ENCODE measurements around the gene SLC22A8.

Gene SLC22A8

GRCh38 chr11:63012430-63012829 lies 3.2 kb downstream of the SLC22A8 start:
- CTCF ChIA-PET = interaction anchor here (1.2 kb wide), 1 partner anchor 8 kb away, joined by 4 read pairs; no protein-coding TSS in a partner anchor
- no peak for DNase-seq (ENCODE audit: extremely low spot score)
- POLR2A ChIA-PET = no interaction called here

GRCh38 chr11:63010934-63011439 lies 4.7 kb downstream of the SLC22A8 start:
- TF ChIP-seq TARDBP (IDR thresholded peaks at IDR 0.05) (no peak), FOXA1 (IDR thresholded peaks at IDR 0.05) (no peak), HDGF (IDR thresholded peaks at IDR 0.05; ENCODE audit: borderline replicate concordance) (no peak), CTBP1 (IDR thresholded peaks at IDR 0.05; ENCODE audit: borderline replicate concordance) (no peak), ELF4 (IDR thresholded peaks at IDR 0.05) (no peak), LEF1 (IDR thresholded peaks at IDR 0.05; ENCODE audit: borderline replicate concordance) (no peak), BHLHE40 (IDR thresholded peaks at IDR 0.05; ENCODE audit: borderline replicate concordance) (no peak), SP1 (IDR thresholded peaks at IDR 0.05) (no peak), PKNOX1 (IDR thresholded peaks at IDR 0.05) (no peak), L3MBTL2 (conservative IDR thresholded peaks at IDR 0.05) (no peak), ZNF384 (IDR thresholded peaks at IDR 0.05) (no peak), NFRKB (IDR thresholded peaks at IDR 0.05) (no peak), FOXM1 (IDR thresholded peaks at IDR 0.05; ENCODE audit: borderline replicate concordance) (no peak), FOXK2 (IDR thresholded peaks at IDR 0.05) (no peak), SUZ12 (IDR thresholded peaks at IDR 0.05) (no peak), ARNT (IDR thresholded peaks at IDR 0.05) (no peak)
- CTCF ChIA-PET = interaction anchor here (0.8 to 4.5 kb wide), 3 partner anchors 9 to 104 kb away, joined by 4 to 22 read pairs (median 6); no protein-coding TSS in a partner anchor
- no peak for DNase-seq (ENCODE audit: extremely low spot score)
- POLR2A ChIA-PET = no interaction called here

More at GRCh38 chr11:63012430-63012829, 3.2 kb downstream of the SLC22A8 start:
- TF ChIP-seq SP1 (IDR thresholded peaks at IDR 0.05) = no peak
- no peak for TF ChIP-seq FOXK2 (IDR thresholded peaks at IDR 0.05)
- no peak for TF ChIP-seq CTBP1 (IDR thresholded peaks at IDR 0.05; ENCODE audit: borderline replicate concordance)
- TF ChIP-seq BHLHE40 (IDR thresholded peaks at IDR 0.05; ENCODE audit: borderline replicate concordance) = no peak
- no peak for TF ChIP-seq HDGF (IDR thresholded peaks at IDR 0.05; ENCODE audit: borderline replicate concordance)
- no peak for TF ChIP-seq TARDBP (IDR thresholded peaks at IDR 0.05)
- TF ChIP-seq SUZ12 (IDR thresholded peaks at IDR 0.05) = no peak
- TF ChIP-seq NFRKB (IDR thresholded peaks at IDR 0.05) = no peak
- no peak for TF ChIP-seq FOXM1 (IDR thresholded peaks at IDR 0.05; ENCODE audit: borderline replicate concordance)
- TF ChIP-seq ELF4 (IDR thresholded peaks at IDR 0.05) = no peak
- no peak for TF ChIP-seq LEF1 (IDR thresholded peaks at IDR 0.05; ENCODE audit: borderline replicate concordance)
- TF ChIP-seq PKNOX1 (IDR thresholded peaks at IDR 0.05) = no peak

GRCh38 chr11:63007920-63008319 lies 7.7 kb downstream of the SLC22A8 start:
- ChIA-PET CTCF (interaction anchor here (1.3 to 4.5 kb wide), 5 partner anchors 12 to 102 kb away, joined by 3 to 22 read pairs (median 4); no protein-coding TSS in a partner anchor), POLR2A (no interaction called here)
- no peak for DNase-seq (ENCODE audit: extremely low spot score)
- no peak for TF ChIP-seq ZNF384 (IDR thresholded peaks at IDR 0.05)
- TF ChIP-seq HDGF (IDR thresholded peaks at IDR 0.05; ENCODE audit: borderline replicate concordance) = no peak
- TF ChIP-seq TARDBP (IDR thresholded peaks at IDR 0.05) = no peak
- no peak for TF ChIP-seq NFRKB (IDR thresholded peaks at IDR 0.05)
- no peak for TF ChIP-seq BHLHE40 (IDR thresholded peaks at IDR 0.05; ENCODE audit: borderline replicate concordance)
- TF ChIP-seq SP1 (IDR thresholded peaks at IDR 0.05) = no peak
- no peak for TF ChIP-seq PKNOX1 (IDR thresholded peaks at IDR 0.05)
- TF ChIP-seq CTBP1 (IDR thresholded peaks at IDR 0.05; ENCODE audit: borderline replicate concordance) = no peak
- no peak for TF ChIP-seq SUZ12 (IDR thresholded peaks at IDR 0.05)
- TF ChIP-seq FOXK2 (IDR thresholded peaks at IDR 0.05) = no peak
- no peak for TF ChIP-seq ELF4 (IDR thresholded peaks at IDR 0.05)
- TF ChIP-seq ARNT (IDR thresholded peaks at IDR 0.05) = no peak
- TF ChIP-seq FOXA1 (IDR thresholded peaks at IDR 0.05) = no peak
- no peak for TF ChIP-seq LEF1 (IDR thresholded peaks at IDR 0.05; ENCODE audit: borderline replicate concordance)
- TF ChIP-seq L3MBTL2 (conservative IDR thresholded peaks at IDR 0.05) = no peak
- TF ChIP-seq FOXM1 (IDR thresholded peaks at IDR 0.05; ENCODE audit: borderline replicate concordance) = no peak

GRCh38 chr11:63001456-63001855 lies 14.2 kb downstream of the SLC22A8 start:
- ChIA-PET POLR2A (no interaction called here), CTCF (interaction anchor here (1.3 kb wide), 1 partner anchor 26 kb away, joined by 3 read pairs; no protein-coding TSS in a partner anchor)
- TF ChIP-seq PKNOX1 (IDR thresholded peaks at IDR 0.05) = no peak
- no peak for DNase-seq (ENCODE audit: extremely low spot score)

- CTCF ChIA-PET = interaction anchor here (1.0 kb wide), 1 partner anchor 21 kb away, joined by 3 read pairs; no protein-coding TSS in a partner anchor
- TF ChIP-seq CTBP1 (IDR thresholded peaks at IDR 0.05; ENCODE audit: borderline replicate concordance) (no peak), HDGF (IDR thresholded peaks at IDR 0.05; ENCODE audit: borderline replicate concordance) (no peak), SUZ12 (IDR thresholded peaks at IDR 0.05) (no peak), TARDBP (IDR thresholded peaks at IDR 0.05) (no peak), BHLHE40 (IDR thresholded peaks at IDR 0.05; ENCODE audit: borderline replicate concordance) (no peak), L3MBTL2 (conservative IDR thresholded peaks at IDR 0.05) (no peak), LEF1 (IDR thresholded peaks at IDR 0.05; ENCODE audit: borderline replicate concordance) (no peak), FOXK2 (IDR thresholded peaks at IDR 0.05) (no peak), SP1 (IDR thresholded peaks at IDR 0.05) (no peak), FOXA1 (IDR thresholded peaks at IDR 0.05) (no peak), FOXM1 (IDR thresholded peaks at IDR 0.05; ENCODE audit: borderline replicate concordance) (no peak), ELF4 (IDR thresholded peaks at IDR 0.05) (no peak), NFRKB (IDR thresholded peaks at IDR 0.05) (no peak), ARNT (IDR thresholded peaks at IDR 0.05) (no peak), PKNOX1 (IDR thresholded peaks at IDR 0.05) (no peak), ZNF384 (IDR thresholded peaks at IDR 0.05) (no peak)
- POLR2A ChIA-PET = no interaction called here
- DNase-seq (ENCODE audit: extremely low spot score) = no peak
Measured at GRCh38 chr11:62999649-63000048, 16.0 kb downstream of the SLC22A8 start.

Data from HEK293T (cell line).